RWPE2 (cell line): ENCODE data around the gene ARHGAP26.

Experiments used
- ATAC-seq: fragments of 200-7000 bp; cut with Tn5 transposase; 3 replicates; pipeline ENCODE4 v1.9.1; 2021; ENCODE audit warnings: low read depth
- DNase-seq: peaks from one replicate; pipeline ENCODE4 v3.0.0-alpha.2; 2020; ENCODE audit warnings: low spot score
- H3K27ac ChIP-seq: fragments of 450-650 bp; 2 replicates; pipeline ENCODE4 v1.5.1; 2017; ENCODE audit warnings: mild to moderate bottlenecking; ENCODE audit not compliant: poor library complexity, severe bottlenecking
- H3K27me3 ChIP-seq: fragments of 250-450 bp; sonication (Bioruptor Pico); 2 replicates; pipeline ENCODE4 v1.5.1; 2021; ENCODE audit warnings: mild to moderate bottlenecking, moderate library complexity; ENCODE audit not compliant: insufficient read depth, poor library complexity, severe bottlenecking
- H3K36me3 ChIP-seq: fragments of 250-450 bp; sonication (Bioruptor Pico); 2 replicates; pipeline ENCODE4 v1.5.1; 2020; ENCODE audit warnings: low read depth, mild to moderate bottlenecking, moderate library complexity
- H3K4me1 ChIP-seq: fragments of 250-450 bp; sonication (Bioruptor Pico); 2 replicates; pipeline ENCODE4 v1.5.1; 2021; ENCODE audit warnings: mild to moderate bottlenecking, moderate library complexity; ENCODE audit not compliant: insufficient read depth, poor library complexity, severe bottlenecking
- H3K4me3 ChIP-seq: fragments of 250-450 bp; sonication (Bioruptor Pico); 2 replicates; pipeline ENCODE4 v1.5.1; 2021; ENCODE audit warnings: mild to moderate bottlenecking, moderate library complexity; ENCODE audit not compliant: severe bottlenecking
- H3K9me3 ChIP-seq: fragments of 250-450 bp; sonication (Bioruptor Pico); 2 replicates; pipeline ENCODE4 v1.5.1; 2021; ENCODE audit warnings: mild to moderate bottlenecking, moderate library complexity; ENCODE audit not compliant: severe bottlenecking
- CTCF ChIP-seq: fragments of 450-650 bp; IDR thresholded peaks from one replicate; pipeline ENCODE4 v1.5.1; 2017; ENCODE audit warnings: mild to moderate bottlenecking, moderate library complexity; ENCODE audit not compliant: poor library complexity, severe bottlenecking

The ARHGAP26 gene

GRCh38 chr5:142913728-142914338, 143.7 kb downstream of the ARHGAP26 start:
- Histone ChIP-seq H3K36me3 (peaks cover 6% of the 10 kb centered on the region), H3K27me3 (no peaks in the 10 kb centered on the region), H3K4me3 (no peak overlapping the region), H3K27ac (no peak overlapping the region), H3K9me3 (no peaks in the 10 kb centered on the region), H3K4me1 (peaks cover 14% of the 10 kb centered on the region)
- DNase-seq (no peak), ATAC-seq (peak; percentile 72)
- peak; percentile 61 for TF ChIP-seq CTCF

GRCh38 chr5:142915038-142915437, 144.9 kb downstream of the ARHGAP26 start:
- H3K9me3 ChIP-seq, result no peaks in the 10 kb centered on the region
- no peak for DNase-seq

GRCh38 chr5:142915813-142916424, 145.7 kb downstream of the ARHGAP26 start:
- peak; percentile 99 for TF ChIP-seq CTCF
- peaks cover 6% of the 10 kb centered on the region for H3K36me3 ChIP-seq
- peak; percentile 69 for DNase-seq
- H3K27me3 ChIP-seq, result no peaks in the 10 kb centered on the region
- H3K27ac ChIP-seq, result no peak overlapping the region
- no peaks in the 10 kb centered on the region for H3K9me3 ChIP-seq
- no peak overlapping the region for H3K4me3 ChIP-seq
- ATAC-seq, result peak; percentile 86
- peaks cover 14% of the 10 kb centered on the region for H3K4me1 ChIP-seq

More at GRCh38 chr5:142915038-142915437, 144.9 kb downstream of the ARHGAP26 start:
- ATAC-seq, result no peak
- Histone ChIP-seq H3K4me3 (no peak overlapping the region), H3K27ac (no peak overlapping the region), H3K4me1 (peaks cover 14% of the 10 kb centered on the region), H3K27me3 (no peaks in the 10 kb centered on the region), H3K36me3 (peaks cover 6% of the 10 kb centered on the region)
- no peak for TF ChIP-seq CTCF

- H3K36me3 ChIP-seq, result peaks cover 1% of the 10 kb centered on the region
- TF ChIP-seq CTCF, result no peak
- H3K4me1 ChIP-seq, result peaks cover 6% of the 10 kb centered on the region
- no peaks in the 10 kb centered on the region for H3K27me3 ChIP-seq
- DNase-seq (no peak), ATAC-seq (no peak)
- no peaks in the 10 kb centered on the region for H3K9me3 ChIP-seq
- no peak overlapping the region for H3K27ac ChIP-seq
- H3K4me3 ChIP-seq, result no peak overlapping the region
Measured at GRCh38 chr5:142918959-142919635, 148.9 kb downstream of the ARHGAP26 start.
